OCI-LY7 (cell line): Measurements from ENCODE around the gene PROSER1. TPM values are rescaled to one million over a fixed set of nuclear protein-coding genes. Genes with fewer than 3 reads are reported as not detected.

ENCODE experiments used
- BruUV-seq: library from RNA; stranded (reverse); fragments of 400-500 nt; replicated peaks from 2 replicates; lab custom pipeline; 2021; lab: Mats Ljungman, UMichigan
- CTCF ChIA-PET: fragments of 300-600 bp; sonication (Branson Sonifier 250); formaldehyde crosslinking; loops from one replicate; lab custom pipeline; 2022; ENCODE audit warnings: antibody characterized with exemption; ENCODE audit not compliant: unreplicated experiment; lab: Charles Lee
- POLR2A ChIA-PET: fragments of 300-600 bp; sonication (Branson Sonifier 250); formaldehyde crosslinking; loops from one replicate; lab custom pipeline; 2022; ENCODE audit warnings: antibody characterized with exemption; lab: Charles Lee
- DNase-seq: peaks from one replicate; pipeline ENCODE4 v3.0.0-alpha.2; 2015; ENCODE audit warnings: low spot score
- H2AFZ ChIP-seq: fragments of 200-600 bp; sonication (generic), shearing (Covaris generic); 2 replicates; pipeline ENCODE4 v1.6.1; 2014; ENCODE audit warnings: mild to moderate bottlenecking, antibody characterized with exemption, low read length, moderate library complexity
- H3K27ac ChIP-seq: fragments of 200-600 bp; sonication (generic); 2 replicates; pipeline ENCODE4 v1.5.1; 2014; ENCODE audit warnings: mixed run types, low read depth, mild to moderate bottlenecking, moderate library complexity, low read length, inconsistent platforms; ENCODE audit not compliant: poor library complexity, severe bottlenecking
- H3K36me3 ChIP-seq: fragments of 200-600 bp; sonication (generic); 2 replicates; pipeline ENCODE4 v1.6.1; 2014; ENCODE audit warnings: mild to moderate bottlenecking, antibody characterized with exemption, low read length, moderate library complexity, mixed read lengths; ENCODE audit not compliant: insufficient read depth
- H3K4me1 ChIP-seq: fragments of 200-600 bp; sonication (generic); 2 replicates; pipeline ENCODE4 v1.5.1; 2014; ENCODE audit warnings: mild to moderate bottlenecking, low read length; ENCODE audit not compliant: insufficient read depth, poor library complexity, severe bottlenecking
- H3K4me2 ChIP-seq: fragments of 200-600 bp; sonication (generic); 2 replicates; pipeline ENCODE4 v1.6.1; 2014; ENCODE audit warnings: mild to moderate bottlenecking, low read length
- H3K4me3 ChIP-seq: fragments of 200-600 bp; sonication (generic); 2 replicates; pipeline ENCODE4 v1.5.1; 2014; ENCODE audit warnings: mild to moderate bottlenecking, low read depth, low read length; ENCODE audit not compliant: poor library complexity, severe bottlenecking
- H3K79me2 ChIP-seq: fragments of 200-600 bp; sonication (generic); 2 replicates; pipeline ENCODE4 v1.6.1; 2016; ENCODE audit warnings: low read depth, mild to moderate bottlenecking, low read length, moderate library complexity, mixed read lengths; ENCODE audit not compliant: insufficient read depth
- H3K9me2 ChIP-seq: fragments of 200-600 bp; sonication (generic); 2 replicates; pipeline ENCODE4 v1.6.1; 2016; ENCODE audit warnings: mild to moderate bottlenecking, low read length, mixed read lengths; ENCODE audit not compliant: insufficient read depth
- H3K9me3 ChIP-seq: fragments of 200-600 bp; sonication (generic); 2 replicates; pipeline ENCODE4 v1.6.1; 2014; ENCODE audit warnings: mild to moderate bottlenecking, mixed run types, low read length, mixed read lengths
- H4K20me1 ChIP-seq: fragments of 200-600 bp; sonication (generic); 2 replicates; pipeline ENCODE4 v1.6.1; 2014; ENCODE audit warnings: mild to moderate bottlenecking, antibody characterized with exemption, low read length, moderate library complexity, mixed read lengths; ENCODE audit not compliant: insufficient read depth
- CTCF ChIP-seq: fragments of 200-600 bp; sonication (generic); conservative IDR thresholded peaks from 2 replicates; pipeline ENCODE4 v1.5.1; 2014; ENCODE audit warnings: mild to moderate bottlenecking, antibody characterized with exemption, low read length, moderate library complexity, mixed read lengths
- EZH2phosphoT487 ChIP-seq: fragments of 200-600 bp; sonication (generic); IDR thresholded peaks from 2 replicates; pipeline ENCODE4 v1.6.1; 2018; ENCODE audit warnings: low read depth, borderline replicate concordance, mild to moderate bottlenecking, mixed run types, antibody characterized with exemption, low read length, moderate library complexity, mixed read lengths
- intact Hi-C: fragments of 100-400 bp; cut with micrococcal nuclease; formaldehyde crosslinking; loops from one replicate; pipeline ENCODE4 v1.10.0; 2022; ENCODE audit not compliant: unreplicated experiment
- total RNA-seq, 2 experiments: library from RNA; depleted of rRNA in 1 of 2; stranded (reverse); fragments of >200 nt in 1 of 2; shearing (Covaris generic) in 1 of 2; gene quantifications; 2 replicates each; pipeline ENCODE4 v1.2.3, GENCODE V29; 2014 to 2022

Gene PROSER1
- total RNA-seq, 2 experiments from 2014 or later = 43.3 to 85.8 TPM

- intact Hi-C loops = no loop called here
- no peak overlapping the region for H3K4me3 ChIP-seq
- H3K9me3 ChIP-seq = no peaks in the 10 kb centered on the region
- no peak overlapping the region for H3K4me2 ChIP-seq
- DNase-seq = no peak
- peaks cover 89% of the 10 kb centered on the region for H3K36me3 ChIP-seq
- H3K79me2 ChIP-seq = peaks cover under 1% of the 10 kb centered on the region; the same call in 1 of the 2 replicates
- ChIA-PET POLR2A (interaction anchor here (0.6 to 1.1 kb wide), 3 partner anchors 11 to 819 kb away, joined by 5 to 9 read pairs (median 8); no protein-coding TSS in a partner anchor), CTCF (no interaction called here)
- no peaks in the 10 kb centered on the region for H4K20me1 ChIP-seq
- H3K4me1 ChIP-seq = no peaks in the 10 kb centered on the region
- no peaks in the 10 kb centered on the region for H3K9me2 ChIP-seq
- H2AFZ ChIP-seq = no peak overlapping the region
- H3K27ac ChIP-seq = no peak overlapping the region
- TF ChIP-seq CTCF (no peak), EZH2phosphoT487 (no peak)
- BruUV-seq = no TSS peak
Observed at GRCh38 chr13:39023761-39024160, 14.1 kb downstream of the PROSER1 start.

GRCh38 chr13:39023316-39023715, 14.6 kb downstream of the PROSER1 start:
- TF ChIP-seq CTCF (no peak), EZH2phosphoT487 (no peak)
- BruUV-seq = no TSS peak
- Histone ChIP-seq H3K9me2 (no peaks in the 10 kb centered on the region), H3K4me3 (no peak overlapping the region), H3K36me3 (peaks cover 86% of the 10 kb centered on the region), H2AFZ (no peak overlapping the region), H3K4me1 (no peaks in the 10 kb centered on the region), H3K79me2 (no peaks in the 10 kb centered on the region), H3K27ac (no peak overlapping the region), H3K9me3 (no peaks in the 10 kb centered on the region), H4K20me1 (no peaks in the 10 kb centered on the region), H3K4me2 (no peak overlapping the region)
- CTCF ChIA-PET = no interaction called here
- DNase-seq = no peak
- POLR2A ChIA-PET = interaction anchor here (0.6 to 1.1 kb wide), 2 partner anchors 12 to 25 kb away, joined by 3 to 9 read pairs; no protein-coding TSS in a partner anchor
- intact Hi-C loops = no loop called here

GRCh38 chr13:39020853-39021462, 16.9 kb downstream of the PROSER1 start:
- intact Hi-C loops = no loop called here
- Histone ChIP-seq H3K9me2 (no peaks in the 10 kb centered on the region), H3K4me2 (no peak overlapping the region), H3K9me3 (no peaks in the 10 kb centered on the region), H4K20me1 (no peaks in the 10 kb centered on the region), H2AFZ (no peak overlapping the region), H3K79me2 (no peaks in the 10 kb centered on the region), H3K4me3 (no peak overlapping the region), H3K27ac (no peak overlapping the region), H3K4me1 (no peaks in the 10 kb centered on the region), H3K36me3 (peaks cover 84% of the 10 kb centered on the region)
- POLR2A ChIA-PET = interaction anchor here (0.6 to 1.5 kb wide), 3 partner anchors 10 to 100 kb away, joined by 3 to 7 read pairs (median 4); no protein-coding TSS in a partner anchor
- no peak for DNase-seq
- no TSS peak for BruUV-seq
- CTCF ChIA-PET = no interaction called here
- TF ChIP-seq EZH2phosphoT487 (no peak), CTCF (no peak)
